ENCODE data around the gene FRAT2. TPM values are rescaled to one million over a fixed set of nuclear protein-coding genes. Genes with fewer than 3 reads are reported as not detected.

FRAT2 gene
- total and polyA plus RNA-seq, 2 of the 13 experiments (the other 11 are each of a cell fraction or from before 2014, with no cell fraction given), result 7.2 to 14.1 TPM

DNA sequence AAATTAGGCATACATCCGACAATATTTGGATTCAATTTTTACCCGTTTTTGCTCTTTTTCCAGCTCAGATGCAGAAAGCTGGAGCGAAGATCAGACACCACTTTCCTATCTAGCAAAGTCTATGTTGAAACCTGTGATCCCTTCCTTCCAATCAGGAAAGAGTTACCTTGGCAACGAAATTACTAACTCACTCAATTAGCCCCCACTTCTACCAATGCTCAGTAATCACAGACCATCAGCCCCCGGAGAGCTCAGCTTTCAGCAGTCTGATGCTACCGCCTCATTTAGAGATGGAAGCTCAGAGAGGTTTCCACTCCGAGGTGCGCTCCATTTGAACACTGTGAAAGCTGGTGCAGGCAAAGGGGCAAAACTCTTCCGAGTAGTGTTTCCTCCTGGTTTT is 8.8 kb downstream of the FRAT2 start:
- Histone ChIP-seq H3K4me1 (ENCODE audit: insufficient read depth, low read length) (peaks cover 77% of the 10 kb centered on the region), H3K4me3 (replicated peaks in 1 of 3; ENCODE audit: insufficient read depth in 1 of 3, low read depth in 2 of 3, low read length in 3 of 3) (no peak overlapping the region), H3K27ac (ENCODE audit: extremely low read length, insufficient read depth, low read length) (peak overlapping the region; percentile 29), H3K27me3 (ENCODE audit: control insufficient read depth in 1 of 2, insufficient read depth in 2 of 2, low read length in 2 of 2) (no peaks in the 10 kb centered on the region), H3K4me2 (ENCODE audit: low read depth, low read length) (no peak overlapping the region), H3K9ac (ENCODE audit: insufficient read depth, low read depth, low read length) (no peak overlapping the region), H3K9me3 (ENCODE audit: low read length) (no peaks in the 10 kb centered on the region), H2AFZ (ENCODE audit: low read length) (no peak overlapping the region), H3K36me3 (replicated peaks in 1 of 2; ENCODE audit: control insufficient read depth in 1 of 2, insufficient read depth in 2 of 2, low read length in 2 of 2) (no peaks in the 10 kb centered on the region), H3K79me2 (ENCODE audit: insufficient read depth, low read length) (peaks cover 9% of the 10 kb centered on the region), H4K20me1 (ENCODE audit: insufficient read depth, low read length) (no peaks in the 10 kb centered on the region)
- DNase-seq (ENCODE audit: low spot score) (no peak), ATAC-seq (no peak), FAIRE-seq (no peak)
- ChIA-PET CTCF (ENCODE audit: low intra/inter-chr PET ratio, low total read pairs) (no interaction called here), POLR2A (interaction anchor here (1.1 kb wide), 1 partner anchor 9 kb away, joined by 3 read pairs; the partner anchor contains the start of gene FRAT2)
- intact Hi-C loops (cut with micrococcal nuclease; ENCODE audit: unreplicated experiment), result no loop called here
- TF ChIP-seq RXRB (CRISPR knock-in tag; IDR thresholded peaks at IDR 0.05; ENCODE audit: borderline replicate concordance) (no peak), ZNF44 (CRISPR knock-in tag; IDR thresholded peaks at IDR 0.05) (no peak), ZC3H13 (CRISPR knock-in tag; IDR thresholded peaks at IDR 0.05) (no peak), ZNF256 (CRISPR knock-in tag; conservative IDR thresholded peaks at IDR 0.05) (no peak), NR2C2 (CRISPR knock-in tag; IDR thresholded peaks at IDR 0.05; ENCODE audit: borderline replicate concordance) (no peak), POLR2AphosphoS5 (IDR thresholded peaks at IDR 0.05; ENCODE audit: low read depth, low read length) (no peak), ZNF562 (CRISPR knock-in tag; IDR thresholded peaks at IDR 0.05; ENCODE audit: borderline replicate concordance) (no peak)
- TF ChIP-seq, protein P1, sequence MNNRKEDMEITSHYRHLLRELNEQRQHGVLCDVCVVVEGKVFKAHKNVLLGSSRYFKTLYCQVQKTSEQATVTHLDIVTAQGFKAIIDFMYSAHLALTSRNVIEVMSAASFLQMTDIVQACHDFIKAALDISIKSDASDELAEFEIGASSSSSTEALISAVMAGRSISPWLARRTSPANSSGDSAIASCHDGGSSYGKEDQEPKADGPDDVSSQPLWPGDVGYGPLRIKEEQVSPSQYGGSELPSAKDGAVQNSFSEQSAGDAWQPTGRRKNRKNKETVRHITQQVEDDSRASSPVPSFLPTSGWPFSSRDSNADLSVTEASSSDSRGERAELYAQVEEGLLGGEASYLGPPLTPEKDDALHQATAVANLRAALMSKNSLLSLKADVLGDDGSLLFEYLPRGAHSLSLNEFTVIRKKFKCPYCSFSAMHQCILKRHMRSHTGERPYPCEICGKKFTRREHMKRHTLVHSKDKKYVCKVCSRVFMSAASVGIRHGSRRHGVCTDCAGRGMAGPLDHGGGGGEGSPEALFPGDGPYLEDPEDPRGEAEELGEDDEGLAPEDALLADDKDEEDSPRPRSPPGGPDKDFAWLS (CRISPR knock-in tag; IDR thresholded peaks at IDR 0.05; ENCODE audit: borderline replicate concordance), result no peak
- TF ChIP-seq, protein P2, sequence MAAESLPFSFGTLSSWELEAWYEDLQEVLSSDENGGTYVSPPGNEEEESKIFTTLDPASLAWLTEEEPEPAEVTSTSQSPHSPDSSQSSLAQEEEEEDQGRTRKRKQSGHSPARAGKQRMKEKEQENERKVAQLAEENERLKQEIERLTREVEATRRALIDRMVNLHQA (CRISPR knock-in tag; IDR thresholded peaks at IDR 0.05), result no peak
- TF ChIP-seq, protein P3, sequence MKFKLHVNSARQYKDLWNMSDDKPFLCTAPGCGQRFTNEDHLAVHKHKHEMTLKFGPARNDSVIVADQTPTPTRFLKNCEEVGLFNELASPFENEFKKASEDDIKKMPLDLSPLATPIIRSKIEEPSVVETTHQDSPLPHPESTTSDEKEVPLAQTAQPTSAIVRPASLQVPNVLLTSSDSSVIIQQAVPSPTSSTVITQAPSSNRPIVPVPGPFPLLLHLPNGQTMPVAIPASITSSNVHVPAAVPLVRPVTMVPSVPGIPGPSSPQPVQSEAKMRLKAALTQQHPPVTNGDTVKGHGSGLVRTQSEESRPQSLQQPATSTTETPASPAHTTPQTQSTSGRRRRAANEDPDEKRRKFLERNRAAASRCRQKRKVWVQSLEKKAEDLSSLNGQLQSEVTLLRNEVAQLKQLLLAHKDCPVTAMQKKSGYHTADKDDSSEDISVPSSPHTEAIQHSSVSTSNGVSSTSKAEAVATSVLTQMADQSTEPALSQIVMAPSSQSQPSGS (CRISPR knock-in tag; IDR thresholded peaks at IDR 0.05), result no peak
- TF ChIP-seq, protein P4, sequence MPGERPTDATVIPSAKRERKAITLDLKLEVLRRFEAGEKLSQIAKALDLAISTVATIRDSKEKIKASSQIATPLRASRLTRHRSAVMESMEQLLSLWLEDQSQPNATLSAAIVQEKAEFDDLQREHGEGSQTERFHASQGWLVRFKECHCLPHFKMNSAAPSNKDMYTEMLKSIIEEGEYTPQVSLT (CRISPR knock-in tag; IDR thresholded peaks at IDR 0.05; ENCODE audit: borderline replicate concordance, low read depth), result no peak
- TF ChIP-seq, protein P5, sequence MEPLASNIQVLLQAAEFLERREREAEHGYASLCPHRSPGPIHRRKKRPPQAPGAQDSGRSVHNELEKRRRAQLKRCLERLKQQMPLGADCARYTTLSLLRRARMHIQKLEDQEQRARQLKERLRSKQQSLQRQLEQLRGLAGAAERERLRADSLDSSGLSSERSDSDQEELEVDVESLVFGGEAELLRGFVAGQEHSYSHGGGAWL (CRISPR knock-in tag; IDR thresholded peaks at IDR 0.05), result no peak
- in situ Hi-C loops (cut with HindIII; ENCODE audit: extremely low pct_ligation_motif_present, low pct_unique_long_range_greater_than_20kb), result no loop called here
- 84% methylated on average over 9 of the region's 9 CpGs for WGBS (ENCODE audit: low lambda C conversion rate)
- no TSS peak for BruUV-seq (replicated peaks)
